GM12874 (cell line): Measurements from ENCODE around the gene VAV3.

ENCODE experiments used
- TF ChIP-seq, protein P1 (sequence below): IDR thresholded peaks from 2 replicates; pipeline ENCODE4 v1.5.1; 2011; ENCODE audit warnings: low read depth, mild to moderate bottlenecking, control low read depth, low read length, moderate library complexity; ENCODE audit not compliant: insufficient read depth

The VAV3 gene

DNA sequence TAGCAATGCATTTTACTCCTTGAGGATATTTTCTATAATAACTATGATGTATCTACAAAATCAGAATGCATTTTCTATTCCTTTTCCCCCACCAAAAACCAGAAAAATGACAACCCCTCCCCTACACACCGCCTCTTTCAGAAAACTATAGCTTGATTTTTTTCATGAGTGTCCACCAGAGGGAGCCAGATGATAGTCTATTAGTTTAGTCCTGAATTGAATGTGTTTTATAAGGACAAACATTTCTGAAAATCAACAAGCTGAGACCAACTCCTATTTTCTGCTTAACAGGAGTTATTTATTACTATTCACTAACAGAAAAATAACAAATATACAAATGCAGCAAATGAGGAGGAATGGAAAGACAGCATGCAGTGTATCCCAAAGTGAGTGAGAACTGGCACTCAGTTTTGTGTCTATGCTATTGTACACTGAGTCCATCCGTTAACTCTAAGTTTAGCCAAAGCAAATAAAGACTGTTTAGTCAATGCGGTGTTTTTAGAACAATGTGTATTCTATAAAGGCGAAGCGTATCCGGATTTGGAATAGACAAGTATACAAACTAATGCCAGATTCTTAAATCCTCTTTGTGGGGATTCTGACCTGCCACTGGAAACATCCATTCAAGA lies 182.6 kb downstream of the VAV3 start:
- TF ChIP-seq, protein P1, sequence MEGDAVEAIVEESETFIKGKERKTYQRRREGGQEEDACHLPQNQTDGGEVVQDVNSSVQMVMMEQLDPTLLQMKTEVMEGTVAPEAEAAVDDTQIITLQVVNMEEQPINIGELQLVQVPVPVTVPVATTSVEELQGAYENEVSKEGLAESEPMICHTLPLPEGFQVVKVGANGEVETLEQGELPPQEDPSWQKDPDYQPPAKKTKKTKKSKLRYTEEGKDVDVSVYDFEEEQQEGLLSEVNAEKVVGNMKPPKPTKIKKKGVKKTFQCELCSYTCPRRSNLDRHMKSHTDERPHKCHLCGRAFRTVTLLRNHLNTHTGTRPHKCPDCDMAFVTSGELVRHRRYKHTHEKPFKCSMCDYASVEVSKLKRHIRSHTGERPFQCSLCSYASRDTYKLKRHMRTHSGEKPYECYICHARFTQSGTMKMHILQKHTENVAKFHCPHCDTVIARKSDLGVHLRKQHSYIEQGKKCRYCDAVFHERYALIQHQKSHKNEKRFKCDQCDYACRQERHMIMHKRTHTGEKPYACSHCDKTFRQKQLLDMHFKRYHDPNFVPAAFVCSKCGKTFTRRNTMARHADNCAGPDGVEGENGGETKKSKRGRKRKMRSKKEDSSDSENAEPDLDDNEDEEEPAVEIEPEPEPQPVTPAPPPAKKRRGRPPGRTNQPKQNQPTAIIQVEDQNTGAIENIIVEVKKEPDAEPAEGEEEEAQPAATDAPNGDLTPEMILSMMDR = peak; percentile 37; the same call in 1 of the 2 replicates

DNA sequence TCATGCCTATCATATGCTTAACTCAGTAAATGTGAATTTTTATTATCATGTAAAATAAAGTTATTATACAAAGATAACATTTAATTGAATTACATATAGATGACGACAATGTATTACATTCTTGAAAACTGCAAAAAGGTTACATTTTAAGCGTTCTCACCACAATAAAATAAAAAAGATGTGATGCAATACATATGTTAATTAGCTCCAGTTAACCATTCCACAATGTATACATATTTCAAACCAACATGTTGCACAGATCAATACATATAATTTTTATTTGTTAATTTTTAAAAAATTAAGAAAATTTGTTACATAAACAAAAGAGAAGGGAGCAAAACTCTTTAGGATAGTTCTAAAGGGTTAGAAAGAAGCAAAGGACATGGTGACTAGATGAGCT lies 183.7 kb downstream of the VAV3 start:
- TF ChIP-seq, protein P1 = no peak

DNA sequence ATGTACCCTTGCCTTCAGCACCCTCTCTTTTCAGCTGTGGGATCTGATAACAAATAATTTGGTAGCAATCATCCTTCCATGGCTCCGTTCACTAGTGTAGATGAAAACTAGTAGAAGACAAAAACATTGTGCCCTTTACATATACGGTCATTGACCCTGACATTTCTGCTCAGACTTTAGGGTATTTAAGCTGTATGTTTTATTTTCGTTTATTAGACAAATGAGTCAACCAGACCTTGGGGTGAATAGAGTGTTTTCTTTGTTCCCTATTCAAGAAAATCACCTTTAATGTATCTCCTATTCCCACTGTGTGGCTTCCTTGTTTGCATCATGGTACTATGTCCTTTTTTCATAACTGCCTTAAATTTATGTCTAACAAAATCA lies 187.3 kb downstream of the VAV3 start:
- TF ChIP-seq, protein P1 = no peak

DNA sequence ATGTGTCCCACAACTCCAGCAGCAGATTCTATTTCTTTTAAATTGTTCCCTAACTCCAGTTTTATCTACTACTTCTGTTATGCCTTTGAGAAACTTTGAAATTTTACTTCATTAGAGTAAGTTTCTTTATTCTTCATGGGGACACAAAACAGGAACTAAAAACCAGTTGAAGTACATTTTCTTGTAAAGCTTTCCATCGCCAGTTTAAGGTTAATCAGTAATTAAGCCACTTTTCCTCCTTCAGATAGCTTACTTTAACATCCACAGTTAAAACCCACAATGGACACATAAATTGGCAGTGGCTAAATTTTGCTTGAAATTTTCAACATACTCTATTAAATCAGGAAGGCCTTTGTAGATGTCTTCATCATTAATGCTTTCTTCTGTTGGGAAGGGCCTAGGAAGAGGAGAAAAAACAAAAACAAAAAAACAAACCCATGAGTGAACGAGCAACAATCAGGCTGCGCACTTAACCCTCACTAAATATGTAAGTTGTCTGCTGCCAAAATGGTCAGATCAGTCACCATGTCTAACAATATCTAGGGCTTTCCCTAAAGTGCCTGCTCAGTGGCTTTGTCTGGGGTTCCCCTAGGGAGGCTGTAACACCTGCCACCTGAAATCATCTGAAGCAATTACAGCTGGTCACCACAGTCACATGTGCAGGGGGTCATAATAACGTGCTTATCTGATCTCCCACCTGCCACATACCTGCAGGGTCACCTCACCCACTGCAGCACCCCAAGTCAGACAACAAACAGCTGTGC lies 187.9 kb downstream of the VAV3 start:
- TF ChIP-seq, protein P1 = no peak

DNA sequence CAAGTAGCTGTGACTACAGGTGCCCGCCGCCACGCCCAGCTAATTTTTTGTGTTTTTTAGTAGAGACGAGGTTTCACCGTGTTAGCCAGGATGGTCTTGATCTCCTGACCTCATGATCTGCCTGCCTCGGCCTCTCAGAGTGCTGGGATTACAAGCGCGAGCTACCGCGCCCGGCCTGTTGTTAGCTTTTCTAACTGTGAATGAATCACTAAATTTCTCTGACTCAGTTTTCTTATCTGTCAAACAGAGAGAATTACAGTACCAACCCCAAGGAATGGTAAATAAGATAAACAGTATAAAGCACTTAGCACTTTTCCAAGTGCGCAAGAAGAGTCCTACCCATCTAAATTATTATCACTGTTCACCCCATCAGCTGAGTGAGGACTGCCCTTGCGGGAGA lies 193.6 kb downstream of the VAV3 start:
- TF ChIP-seq, protein P1 = no peak

DNA sequence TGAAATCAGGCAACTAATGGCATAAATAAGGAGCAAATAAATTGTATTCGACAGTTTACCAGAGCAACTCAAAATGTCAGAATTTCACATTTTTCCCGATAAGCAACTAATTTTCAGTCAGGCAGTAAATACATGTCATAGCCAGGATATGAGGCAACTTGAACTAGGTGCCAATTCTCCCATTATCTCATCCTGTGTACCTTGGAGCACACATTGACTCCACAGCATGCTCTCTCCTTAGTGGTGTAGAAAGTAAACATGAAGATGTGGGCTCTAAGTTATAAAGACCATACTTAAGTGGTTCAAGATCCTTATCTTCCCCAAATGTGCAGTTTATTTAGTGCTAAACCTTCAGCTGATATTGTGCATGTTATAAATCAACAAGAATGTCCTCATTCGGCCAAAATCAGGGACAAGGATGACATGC lies 197.8 kb downstream of the VAV3 start:
- TF ChIP-seq, protein P1 = no peak

DNA sequence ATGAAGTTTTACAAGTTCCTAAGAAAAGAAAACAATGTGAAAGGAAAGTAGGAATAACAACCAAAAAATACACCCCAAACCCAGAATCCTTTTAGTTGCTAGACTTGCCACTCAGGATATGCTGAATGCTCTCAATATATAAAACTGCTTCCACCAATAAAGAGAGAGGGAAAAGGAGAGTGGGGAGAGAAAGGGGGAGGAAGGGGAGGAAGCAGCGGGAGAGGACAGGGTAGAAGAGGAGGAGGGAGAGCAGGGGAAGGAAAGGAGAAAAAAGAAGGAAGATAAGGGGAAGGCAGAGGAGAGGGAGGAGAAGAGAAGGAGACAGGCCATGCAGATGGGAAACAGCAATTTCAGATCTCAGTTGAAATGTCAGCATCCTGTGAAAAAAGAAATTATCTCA lies 198.4 kb downstream of the VAV3 start:
- TF ChIP-seq, protein P1 = no peak
